Smooth muscle cell (in vitro differentiated cells): ENCODE measurements around the gene PCSK5. TPM values are rescaled to one million over a fixed set of nuclear protein-coding genes. Genes with fewer than 3 reads are reported as not detected.

Experiments used
- DNase-seq: peaks from one replicate; lab custom pipeline; 2025; ENCODE audit not compliant: unreplicated experiment; lab: John Stamatoyannopoulos, UW
- H2AFZ ChIP-seq: fragments of 200-600 bp; sonication (generic); 2 replicates; pipeline ENCODE4 v1.6.0; 2016; ENCODE audit warnings: antibody characterized with exemption, low read depth, mild to moderate bottlenecking
- H3F3A ChIP-seq: fragments of 200-600 bp; sonication (generic); 2 replicates; pipeline ENCODE4 v1.6.0; 2017; ENCODE audit warnings: antibody characterized with exemption, low read depth
- H3K27ac ChIP-seq: fragments of 200-600 bp; sonication (generic); 2 replicates; pipeline ENCODE4 v1.5.1; 2016; ENCODE audit warnings: low read depth, mild to moderate bottlenecking
- H3K27me3 ChIP-seq: fragments of 200-600 bp; sonication (generic); 2 replicates; pipeline ENCODE4 v1.6.1; 2016; ENCODE audit warnings: low read depth, mild to moderate bottlenecking
- H3K36me3 ChIP-seq: fragments of 200-600 bp; sonication (generic); 2 replicates; pipeline ENCODE4 v1.5.1; 2016; ENCODE audit warnings: low read depth
- H3K4me1 ChIP-seq: fragments of 200-600 bp; sonication (generic); 2 replicates; pipeline ENCODE4 v1.5.1; 2016; ENCODE audit warnings: low read depth
- H3K4me2 ChIP-seq: fragments of 200-600 bp; sonication (generic); 2 replicates; pipeline ENCODE4 v1.6.0; 2016; ENCODE audit warnings: mild to moderate bottlenecking
- H3K4me3 ChIP-seq: fragments of 200-600 bp; sonication (generic); 2 replicates; pipeline ENCODE4 v1.5.1; 2016; ENCODE audit warnings: mild to moderate bottlenecking
- H3K79me2 ChIP-seq: fragments of 200-600 bp; sonication (generic); 2 replicates; pipeline ENCODE4 v1.6.0; 2016; ENCODE audit warnings: low read depth, mild to moderate bottlenecking
- H3K9ac ChIP-seq: fragments of 200-600 bp; sonication (generic); 2 replicates; pipeline ENCODE4 v1.6.0; 2016; ENCODE audit warnings: low read depth
- H3K9me3 ChIP-seq: fragments of 200-600 bp; sonication (generic); replicated peaks from 2 replicates; pipeline ENCODE4 v1.5.1; 2016; ENCODE audit warnings: low read depth
- H4K20me1 ChIP-seq: fragments of 200-600 bp; sonication (generic); 2 replicates; pipeline ENCODE4 v1.6.0; 2016; ENCODE audit warnings: low read depth
- WGBS: methylation state at CpG from one replicate; pipeline ENCODE4 v1.1.7; 2016; ENCODE audit warnings: low lambda C conversion rate; 5-methylcytosine and 5-hydroxymethylcytosine counted together
- polyA plus RNA-seq: library from polyadenylated mRNA; unstranded; fragments of >200 nt; fragmentation: Nextera tagmentation; extraction: Ambion mirVana; gene quantifications from 2 replicates; pipeline ENCODE4 v1.2.1, GENCODE V29; 2016
- total RNA-seq: library from RNA; depleted of rRNA; stranded (reverse); fragments of >200 nt; gene quantifications from 2 replicates; pipeline ENCODE4 v1.2.3, GENCODE V29; 2014
- TF ChIP-seq, protein P1 (sequence below): fragments of 200-600 bp; sonication (generic); IDR thresholded peaks from 2 replicates; pipeline ENCODE4 v1.5.1; 2017; ENCODE audit warnings: borderline replicate concordance, mild to moderate bottlenecking, antibody characterized with exemption; ENCODE audit not compliant: insufficient read depth, poor library complexity, severe bottlenecking

The PCSK5 gene
- total and polyA plus RNA-seq, 2 experiments from 2014 or later = 2.3 to 2.8 TPM

- Histone ChIP-seq H3K36me3 (no peaks in the 10 kb centered on the region), H3K4me2 (no peak overlapping the region), H4K20me1 (no peaks in the 10 kb centered on the region), H3F3A (no peaks in the 10 kb centered on the region), H3K9ac (no peak overlapping the region), H3K4me1 (no peaks in the 10 kb centered on the region), H3K27me3 (no peaks in the 10 kb centered on the region), H3K4me3 (no peak overlapping the region), H3K27ac (no peak overlapping the region), H2AFZ (no peak overlapping the region), H3K9me3 (no peaks in the 10 kb centered on the region), H3K79me2 (no peaks in the 10 kb centered on the region)
- TF ChIP-seq, protein P1, sequence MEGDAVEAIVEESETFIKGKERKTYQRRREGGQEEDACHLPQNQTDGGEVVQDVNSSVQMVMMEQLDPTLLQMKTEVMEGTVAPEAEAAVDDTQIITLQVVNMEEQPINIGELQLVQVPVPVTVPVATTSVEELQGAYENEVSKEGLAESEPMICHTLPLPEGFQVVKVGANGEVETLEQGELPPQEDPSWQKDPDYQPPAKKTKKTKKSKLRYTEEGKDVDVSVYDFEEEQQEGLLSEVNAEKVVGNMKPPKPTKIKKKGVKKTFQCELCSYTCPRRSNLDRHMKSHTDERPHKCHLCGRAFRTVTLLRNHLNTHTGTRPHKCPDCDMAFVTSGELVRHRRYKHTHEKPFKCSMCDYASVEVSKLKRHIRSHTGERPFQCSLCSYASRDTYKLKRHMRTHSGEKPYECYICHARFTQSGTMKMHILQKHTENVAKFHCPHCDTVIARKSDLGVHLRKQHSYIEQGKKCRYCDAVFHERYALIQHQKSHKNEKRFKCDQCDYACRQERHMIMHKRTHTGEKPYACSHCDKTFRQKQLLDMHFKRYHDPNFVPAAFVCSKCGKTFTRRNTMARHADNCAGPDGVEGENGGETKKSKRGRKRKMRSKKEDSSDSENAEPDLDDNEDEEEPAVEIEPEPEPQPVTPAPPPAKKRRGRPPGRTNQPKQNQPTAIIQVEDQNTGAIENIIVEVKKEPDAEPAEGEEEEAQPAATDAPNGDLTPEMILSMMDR = no peak
- no peak for DNase-seq
- 100% methylated on average over 1 of the region's 1 CpG for WGBS
Measured at GRCh38 chr9:76025286-76025685, 134.8 kb downstream of the PCSK5 start.

GRCh38 chr9:76026796-76027195 lies 136.3 kb downstream of the PCSK5 start:
- DNase-seq = no peak
- Histone ChIP-seq H3K27me3 (no peaks in the 10 kb centered on the region), H3K36me3 (no peaks in the 10 kb centered on the region), H3K4me2 (no peak overlapping the region), H3K9me3 (no peaks in the 10 kb centered on the region), H4K20me1 (no peaks in the 10 kb centered on the region), H3K27ac (no peak overlapping the region), H3F3A (no peaks in the 10 kb centered on the region), H3K4me3 (no peak overlapping the region), H2AFZ (no peak overlapping the region), H3K9ac (no peak overlapping the region), H3K79me2 (no peaks in the 10 kb centered on the region), H3K4me1 (no peaks in the 10 kb centered on the region)
- 94% methylated on average over 6 of the region's 6 CpGs for WGBS
- TF ChIP-seq, protein P1 = no peak

- Histone ChIP-seq H3K36me3 (no peaks in the 10 kb centered on the region), H3K27me3 (no peaks in the 10 kb centered on the region), H2AFZ (no peak overlapping the region), H3K4me1 (no peaks in the 10 kb centered on the region), H3K4me2 (no peak overlapping the region), H3K4me3 (no peak overlapping the region), H4K20me1 (no peaks in the 10 kb centered on the region), H3F3A (no peaks in the 10 kb centered on the region), H3K9me3 (no peaks in the 10 kb centered on the region), H3K79me2 (no peaks in the 10 kb centered on the region), H3K9ac (no peak overlapping the region), H3K27ac (no peak overlapping the region)
- TF ChIP-seq, protein P1 = no peak
- DNase-seq = no peak
- 69% methylated on average over 5 of the region's 5 CpGs for WGBS
Measured at GRCh38 chr9:76027416-76027815, 136.9 kb downstream of the PCSK5 start.

DNA sequence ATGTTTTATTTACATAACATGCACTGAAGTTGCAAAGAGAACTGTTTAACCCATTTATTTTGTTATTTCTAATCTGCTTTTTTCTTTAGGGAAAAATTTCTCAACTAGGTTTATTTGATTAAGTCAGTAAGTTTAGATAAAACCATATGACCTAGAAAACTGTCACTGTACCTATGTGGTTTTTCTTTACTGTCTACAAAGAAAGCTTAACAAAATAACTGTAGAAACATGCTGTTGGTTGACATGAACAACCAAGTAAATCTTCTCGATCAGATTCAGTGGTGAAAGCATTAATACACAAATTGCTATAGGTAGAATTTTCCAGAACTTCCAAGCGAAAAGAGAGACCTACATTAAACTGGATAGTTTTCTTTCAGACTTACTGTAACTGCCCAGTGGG lies 137.4 kb downstream of the PCSK5 start:
- 98% methylated on average over 2 of the region's 2 CpGs for WGBS
- no peaks in the 10 kb centered on the region for H3K9me3 ChIP-seq
- no peak overlapping the region for H2AFZ ChIP-seq
- H3K4me1 ChIP-seq = no peaks in the 10 kb centered on the region
- no peaks in the 10 kb centered on the region for H3K79me2 ChIP-seq
- no peak overlapping the region for H3K27ac ChIP-seq
- no peaks in the 10 kb centered on the region for H4K20me1 ChIP-seq
- H3K36me3 ChIP-seq = no peaks in the 10 kb centered on the region
- H3K9ac ChIP-seq = no peak overlapping the region
- DNase-seq = no peak
- H3K4me3 ChIP-seq = no peak overlapping the region
- TF ChIP-seq, protein P1 = no peak
- H3F3A ChIP-seq = no peaks in the 10 kb centered on the region
- no peak overlapping the region for H3K4me2 ChIP-seq
- no peaks in the 10 kb centered on the region for H3K27me3 ChIP-seq
